GM13977 (cell line): ENCODE results near the gene EXTL2.

Experiments
- DNase-seq: peaks from one replicate; pipeline ENCODE4 v3.0.0; 2012; ENCODE audit warnings: low spot score
- in situ Hi-C: fragments of 300-500 bp; cut with MboI; formaldehyde crosslinking; loops from one replicate; pipeline ENCODE4 v1.12.0; 2022; ENCODE audit warnings: low sequenced_read_pairs, low pct_unique_long_range_greater_than_20kb, mixed read lengths, inconsistent platforms; ENCODE audit not compliant: unreplicated experiment
- TF ChIP-seq, protein P1 (sequence below): IDR thresholded peaks from 2 replicates; pipeline ENCODE4 v1.5.1; 2012; ENCODE audit warnings: mild to moderate bottlenecking, control low read depth; ENCODE audit not compliant: insufficient read depth; ENCODE audit errors: extremely low read depth, missing control alignments

The EXTL2 gene

DNA sequence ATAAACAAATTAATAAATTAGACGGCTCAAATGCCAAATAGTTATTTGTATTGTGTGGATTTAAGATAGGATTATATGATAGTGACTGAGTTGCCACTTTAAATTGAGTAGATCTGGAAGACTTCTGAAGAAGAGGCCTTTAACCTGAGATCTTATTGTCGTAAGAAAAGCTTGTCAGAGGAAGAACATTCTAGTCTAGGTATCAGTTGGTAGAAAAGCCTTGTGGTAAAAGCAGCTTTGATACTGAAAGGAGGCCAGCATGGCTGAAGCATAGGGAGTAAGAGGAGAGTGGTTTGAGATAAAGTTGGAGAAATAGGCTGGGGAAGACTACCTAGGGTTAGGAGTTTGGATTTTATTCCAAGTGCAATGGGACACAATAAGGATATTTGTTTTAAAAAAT lies 30.3 kb upstream of the EXTL2 start:
- TF ChIP-seq, protein P1, sequence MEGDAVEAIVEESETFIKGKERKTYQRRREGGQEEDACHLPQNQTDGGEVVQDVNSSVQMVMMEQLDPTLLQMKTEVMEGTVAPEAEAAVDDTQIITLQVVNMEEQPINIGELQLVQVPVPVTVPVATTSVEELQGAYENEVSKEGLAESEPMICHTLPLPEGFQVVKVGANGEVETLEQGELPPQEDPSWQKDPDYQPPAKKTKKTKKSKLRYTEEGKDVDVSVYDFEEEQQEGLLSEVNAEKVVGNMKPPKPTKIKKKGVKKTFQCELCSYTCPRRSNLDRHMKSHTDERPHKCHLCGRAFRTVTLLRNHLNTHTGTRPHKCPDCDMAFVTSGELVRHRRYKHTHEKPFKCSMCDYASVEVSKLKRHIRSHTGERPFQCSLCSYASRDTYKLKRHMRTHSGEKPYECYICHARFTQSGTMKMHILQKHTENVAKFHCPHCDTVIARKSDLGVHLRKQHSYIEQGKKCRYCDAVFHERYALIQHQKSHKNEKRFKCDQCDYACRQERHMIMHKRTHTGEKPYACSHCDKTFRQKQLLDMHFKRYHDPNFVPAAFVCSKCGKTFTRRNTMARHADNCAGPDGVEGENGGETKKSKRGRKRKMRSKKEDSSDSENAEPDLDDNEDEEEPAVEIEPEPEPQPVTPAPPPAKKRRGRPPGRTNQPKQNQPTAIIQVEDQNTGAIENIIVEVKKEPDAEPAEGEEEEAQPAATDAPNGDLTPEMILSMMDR: no peak
- in situ Hi-C loops: loop anchor here (5.0 to 25.0 kb wide), 2 partner anchors 357 to 512 kb away; no protein-coding TSS in a partner anchor
- no peak for DNase-seq

DNA sequence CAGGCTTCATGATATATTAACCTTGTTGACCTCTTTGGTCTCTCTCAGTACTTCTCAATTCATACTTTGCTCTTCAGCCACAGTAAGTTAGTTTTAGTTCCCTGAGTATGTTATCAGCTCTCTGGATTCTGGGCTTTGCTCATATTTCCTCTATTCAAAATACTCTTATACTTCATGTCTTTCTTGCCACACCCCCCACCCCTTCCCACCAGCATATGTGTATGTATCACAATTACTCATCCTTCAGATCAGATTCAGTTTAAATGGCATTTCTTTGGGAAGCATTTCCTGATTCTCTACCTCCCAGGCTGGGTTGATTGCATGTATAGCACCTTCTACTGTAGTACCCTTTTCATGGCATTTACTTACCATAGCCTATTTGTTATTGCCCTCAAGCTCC lies 29.6 kb upstream of the EXTL2 start:
- in situ Hi-C loops: loop anchor here (5.0 to 25.0 kb wide), 2 partner anchors 358 to 513 kb away; no protein-coding TSS in a partner anchor
- TF ChIP-seq, protein P1: no peak
- DNase-seq: no peak

DNA sequence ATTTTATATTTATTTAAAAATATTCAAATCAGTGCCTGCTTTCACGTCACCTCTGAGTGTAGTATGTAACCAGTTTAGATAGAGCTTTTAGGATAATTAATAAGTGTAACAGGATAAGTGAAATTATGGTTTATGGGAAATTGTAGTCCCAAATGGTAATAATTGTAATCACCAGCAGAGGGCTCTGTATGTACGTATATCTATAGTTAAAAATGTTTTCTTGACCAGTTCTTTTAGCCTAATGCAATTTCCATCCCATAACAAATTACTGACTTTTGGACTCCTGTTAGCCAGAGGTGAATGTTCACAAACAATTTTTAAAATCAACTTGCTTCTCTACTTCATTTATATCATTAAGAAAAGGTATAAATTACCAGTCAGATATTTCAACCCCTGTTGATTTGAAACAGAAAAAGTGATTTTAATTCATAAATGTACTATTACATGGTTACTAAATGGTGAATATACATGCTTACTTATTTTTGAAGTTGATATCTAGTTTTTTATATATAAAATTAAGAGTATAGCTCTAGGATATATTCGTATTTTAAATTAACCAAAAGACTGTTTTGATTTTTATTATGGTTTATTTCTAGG lies 26.6 kb upstream of the EXTL2 start:
- in situ Hi-C loops: loop anchor here (5.0 to 25.0 kb wide), 2 partner anchors 361 to 516 kb away; no protein-coding TSS in a partner anchor
- DNase-seq: no peak
- TF ChIP-seq, protein P1: peak; percentile 63

DNA sequence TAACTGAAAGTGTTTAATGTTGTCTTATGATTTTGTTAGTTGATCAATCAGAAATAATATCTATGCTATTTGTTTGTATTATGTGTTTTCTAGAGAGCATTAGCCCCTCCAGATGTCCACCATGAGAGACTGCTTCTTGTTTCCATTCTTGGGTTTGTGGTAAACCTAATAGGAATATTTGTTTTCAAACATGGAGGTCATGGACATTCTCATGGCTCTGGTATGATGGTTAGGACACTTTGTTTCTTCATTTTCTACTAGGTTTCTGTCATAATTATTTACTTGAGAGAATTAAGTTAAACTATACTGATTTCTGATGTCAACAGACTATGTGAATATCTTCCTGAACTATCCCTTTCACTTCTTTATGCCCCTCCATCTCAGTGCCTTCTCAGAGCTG lies 17.4 kb upstream of the EXTL2 start:
- in situ Hi-C loops: loop anchor here (25.0 kb wide), 1 partner anchor 525 kb away; no protein-coding TSS in a partner anchor

DNA sequence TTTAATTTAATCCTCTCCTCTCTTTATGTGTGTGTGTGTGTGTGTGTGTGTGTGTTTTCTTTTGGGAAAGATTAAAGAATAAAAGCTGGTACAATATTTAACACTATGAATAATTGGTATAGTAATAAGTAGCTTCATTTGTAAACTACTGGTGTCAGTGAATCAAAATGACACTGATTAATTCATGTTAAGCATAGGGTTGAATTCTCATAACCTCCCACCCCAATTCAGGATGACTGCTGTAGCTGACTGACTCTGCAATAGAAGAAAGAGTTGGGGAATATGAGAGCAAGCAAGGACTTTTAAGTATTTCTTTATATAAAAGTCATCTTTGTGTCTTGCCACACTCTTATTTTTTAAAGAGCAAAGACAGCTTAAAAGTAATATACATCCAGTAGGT lies 14.4 kb upstream of the EXTL2 start:
- in situ Hi-C loops: loop anchor here (25.0 kb wide), 1 partner anchor 528 kb away; no protein-coding TSS in a partner anchor
- TF ChIP-seq, protein P1: no peak
- DNase-seq: no peak

More for the DNA sequence above, 17.4 kb upstream of the EXTL2 start:
- TF ChIP-seq, protein P1: no peak
- DNase-seq: no peak

DNA sequence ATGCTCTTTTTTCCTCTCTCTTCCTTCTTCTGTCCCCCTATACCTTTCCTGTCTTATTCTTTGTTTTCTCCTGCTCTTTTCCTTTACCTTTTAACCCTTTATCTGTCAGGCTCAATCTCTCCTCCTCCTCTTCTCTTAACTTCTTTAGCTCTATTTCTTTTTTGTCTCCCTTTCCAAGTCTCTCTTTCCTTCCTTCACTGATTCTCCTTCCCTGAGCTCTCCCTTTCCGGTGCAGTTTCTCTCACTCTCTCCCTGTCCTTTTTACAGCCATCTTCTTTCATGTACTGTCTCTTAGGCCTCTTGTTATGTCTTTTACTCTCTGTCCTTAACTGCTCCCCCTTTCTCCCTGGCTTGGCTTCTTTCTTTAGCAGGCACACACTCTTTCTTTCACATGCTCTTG lies 13.2 kb upstream of the EXTL2 start:
- in situ Hi-C loops: loop anchor here (25.0 kb wide), 1 partner anchor 529 kb away; no protein-coding TSS in a partner anchor
- DNase-seq: no peak
- TF ChIP-seq, protein P1: no peak
